SU-DHL-6 (cell line): ENCODE data around the gene FAM72C.
"Not testable (repeated sequence)": the region's sequence is repeated elsewhere in the genome, so short reads cannot be mapped to it uniquely, and the experiment has no call there.

ENCODE experiments used
- CTCF ChIP-seq: fragments of 200-600 bp; sonication (generic); IDR thresholded peaks from one replicate; pipeline ENCODE4 v1.5.1; 2017; ENCODE audit warnings: antibody characterized with exemption, mild to moderate bottlenecking, low read length, moderate library complexity; ENCODE audit not compliant: insufficient read depth, poor library complexity, severe bottlenecking
- EZH2phosphoT487 ChIP-seq: fragments of 200-600 bp; sonication (generic), shearing (Covaris generic); conservative IDR thresholded peaks from 2 replicates; pipeline ENCODE4 v1.6.1; 2018; ENCODE audit warnings: mild to moderate bottlenecking, antibody characterized with exemption, low read length, moderate library complexity, mixed read lengths

GRCh38 chr1:143993301-143993907 is 21.6 kb upstream of the FAM72C start:
- TF ChIP-seq CTCF, EZH2phosphoT487: not testable (repeated sequence)
